ENCODE results near the gene NF2.

NF2 gene

GRCh38 chr22:29726512-29727130 is 123.2 kb downstream of the NF2 start:
- POLR2A ChIA-PET = no interaction called here
- CTCF ChIA-PET = no interaction called here
- DNase-seq (ENCODE audit: extremely low spot score) = no peak
- TF ChIP-seq NFRKB (IDR thresholded peaks at IDR 0.05) = no peak
- TF ChIP-seq BHLHE40 (IDR thresholded peaks at IDR 0.05; ENCODE audit: borderline replicate concordance) = no peak
- no peak for TF ChIP-seq ZNF384 (IDR thresholded peaks at IDR 0.05)
- TF ChIP-seq FOXK2 (IDR thresholded peaks at IDR 0.05) = no peak
- no peak for TF ChIP-seq L3MBTL2 (conservative IDR thresholded peaks at IDR 0.05)
- no peak for TF ChIP-seq PKNOX1 (IDR thresholded peaks at IDR 0.05)
- no peak for TF ChIP-seq ELF4 (IDR thresholded peaks at IDR 0.05)
- TF ChIP-seq SP1 (IDR thresholded peaks at IDR 0.05) = no peak
- TF ChIP-seq FOXM1 (IDR thresholded peaks at IDR 0.05; ENCODE audit: borderline replicate concordance) = no peak
- TF ChIP-seq FOXA1 (IDR thresholded peaks at IDR 0.05) = no peak

- TF ChIP-seq SUZ12 (IDR thresholded peaks at IDR 0.05) (no peak), TARDBP (IDR thresholded peaks at IDR 0.05) (no peak), BHLHE40 (IDR thresholded peaks at IDR 0.05; ENCODE audit: borderline replicate concordance) (no peak), CTBP1 (IDR thresholded peaks at IDR 0.05; ENCODE audit: borderline replicate concordance) (no peak), FOXM1 (IDR thresholded peaks at IDR 0.05; ENCODE audit: borderline replicate concordance) (no peak), HDGF (IDR thresholded peaks at IDR 0.05; ENCODE audit: borderline replicate concordance) (no peak)
- DNase-seq (ENCODE audit: extremely low spot score) = peak; percentile 73
- POLR2A ChIA-PET = no interaction called here
- CTCF ChIA-PET = no interaction called here
Measured at GRCh38 chr22:29727131-29727523, 123.7 kb downstream of the NF2 start.

GRCh38 chr22:29729161-29729560 is 125.7 kb downstream of the NF2 start:
- ChIA-PET POLR2A (no interaction called here), CTCF (no interaction called here)
- no peak for DNase-seq (ENCODE audit: extremely low spot score)
- TF ChIP-seq CTBP1 (IDR thresholded peaks at IDR 0.05; ENCODE audit: borderline replicate concordance) = no peak
- TF ChIP-seq L3MBTL2 (conservative IDR thresholded peaks at IDR 0.05) = no peak
- TF ChIP-seq TARDBP (IDR thresholded peaks at IDR 0.05) = no peak
- TF ChIP-seq FOXM1 (IDR thresholded peaks at IDR 0.05; ENCODE audit: borderline replicate concordance) = no peak
- TF ChIP-seq NFRKB (IDR thresholded peaks at IDR 0.05) = no peak
- TF ChIP-seq SP1 (IDR thresholded peaks at IDR 0.05) = no peak
- no peak for TF ChIP-seq HDGF (IDR thresholded peaks at IDR 0.05; ENCODE audit: borderline replicate concordance)
- no peak for TF ChIP-seq ELF4 (IDR thresholded peaks at IDR 0.05)
- no peak for TF ChIP-seq FOXK2 (IDR thresholded peaks at IDR 0.05)

GRCh38 chr22:29731058-29731850 is 127.8 kb downstream of the NF2 start:
- POLR2A ChIA-PET = no interaction called here
- TF ChIP-seq L3MBTL2 (conservative IDR thresholded peaks at IDR 0.05) (no peak), SP1 (IDR thresholded peaks at IDR 0.05) (no peak), PKNOX1 (IDR thresholded peaks at IDR 0.05) (no peak), ZNF384 (IDR thresholded peaks at IDR 0.05) (no peak), ELF4 (IDR thresholded peaks at IDR 0.05) (no peak), HDGF (IDR thresholded peaks at IDR 0.05; ENCODE audit: borderline replicate concordance) (no peak), CTBP1 (IDR thresholded peaks at IDR 0.05; ENCODE audit: borderline replicate concordance) (no peak), SUZ12 (IDR thresholded peaks at IDR 0.05) (no peak), LEF1 (IDR thresholded peaks at IDR 0.05; ENCODE audit: borderline replicate concordance) (no peak), TARDBP (IDR thresholded peaks at IDR 0.05) (no peak), FOXK2 (IDR thresholded peaks at IDR 0.05) (no peak), FOXA1 (IDR thresholded peaks at IDR 0.05) (no peak), ARNT (IDR thresholded peaks at IDR 0.05) (no peak), NFRKB (IDR thresholded peaks at IDR 0.05) (no peak), BHLHE40 (IDR thresholded peaks at IDR 0.05; ENCODE audit: borderline replicate concordance) (no peak), FOXM1 (IDR thresholded peaks at IDR 0.05; ENCODE audit: borderline replicate concordance) (no peak)
- no peak for DNase-seq (ENCODE audit: extremely low spot score)
- CTCF ChIA-PET = no interaction called here

GRCh38 chr22:29732883-29733282 is 129.4 kb downstream of the NF2 start:
- TF ChIP-seq FOXM1 (IDR thresholded peaks at IDR 0.05; ENCODE audit: borderline replicate concordance) (no peak), ELF4 (IDR thresholded peaks at IDR 0.05) (no peak), L3MBTL2 (conservative IDR thresholded peaks at IDR 0.05) (no peak), HDGF (IDR thresholded peaks at IDR 0.05; ENCODE audit: borderline replicate concordance) (no peak), LEF1 (IDR thresholded peaks at IDR 0.05; ENCODE audit: borderline replicate concordance) (no peak), SP1 (IDR thresholded peaks at IDR 0.05) (no peak), ZNF384 (IDR thresholded peaks at IDR 0.05) (no peak), TARDBP (IDR thresholded peaks at IDR 0.05) (no peak), CTBP1 (IDR thresholded peaks at IDR 0.05; ENCODE audit: borderline replicate concordance) (no peak), PKNOX1 (IDR thresholded peaks at IDR 0.05) (no peak), FOXK2 (IDR thresholded peaks at IDR 0.05) (no peak)
- POLR2A ChIA-PET = interaction anchor here (1.7 kb wide), 1 partner anchor 34 kb away, joined by 5 read pairs; the partner anchor contains the start of gene ZMAT5
- CTCF ChIA-PET = interaction anchor here (0.7 to 1.0 kb wide), 2 partner anchors 74 to 530 kb away, joined by 3 read pairs; no protein-coding TSS in a partner anchor
- DNase-seq (ENCODE audit: extremely low spot score) = no peak

All from HEK293T (cell line).